ENCODE data around the gene RIMOC1. TPM values are rescaled to one million over a fixed set of nuclear protein-coding genes. Genes with fewer than 3 reads are reported as not detected.

RIMOC1 gene
- total and polyA plus RNA-seq, 10 of the 15 experiments (the other 5 are each of a cell fraction or from before 2014, with no cell fraction given) = 3.9 to 33.1 (median 16.0) TPM

GRCh38 chr5:41951224-41951623 lies 47.1 kb downstream of the RIMOC1 start:
- intact Hi-C loops (cut with micrococcal nuclease; ENCODE audit: unreplicated experiment) (no loop called here), in situ Hi-C loops (cut with MboI) (no loop called here)
- no peak overlapping the region for H2AFZ ChIP-seq (ENCODE audit: control insufficient read depth, low read depth, low read length)
- H3K4me3 ChIP-seq = no peak overlapping the region
- no peaks in the 10 kb centered on the region for H3K27me3 ChIP-seq (replicated peaks in 1 of 2; ENCODE audit: control insufficient read depth in 2 of 2, insufficient read depth in 2 of 2, low read length in 1 of 2)
- no peak overlapping the region for H3K9ac ChIP-seq (ENCODE audit: control insufficient read depth, insufficient read depth, low read length)
- RAD21 ChIA-PET (ENCODE audit: unreplicated experiment) = no interaction called here
- ATAC-seq (no peak), DNase-seq (ENCODE audit: low read depth, low spot score) (no peak), FAIRE-seq (no peak)
- TF ChIP-seq POLR2A (IDR thresholded peaks at IDR 0.05; ENCODE audit: low read depth, low read length) = no peak
- WGBS (ENCODE audit: insufficient coverage, insufficient replicate concordance, low lambda C conversion rate, missing lambda C conversion rate) = 61% methylated on average over 3 of the region's 3 CpGs
- H4K20me1 ChIP-seq (ENCODE audit: control insufficient read depth, insufficient read depth) = no peaks in the 10 kb centered on the region
- POLR2A ChIA-PET = no interaction called here
- H3K36me3 ChIP-seq (ENCODE audit: control insufficient read depth in 2 of 2, insufficient read depth in 2 of 2, low read length in 1 of 2) = no peaks in the 10 kb centered on the region
- CTCF ChIA-PET = no interaction called here
- no TSS peak for BruUV-seq (replicated peaks)
- SMC1A ChIA-PET (ENCODE audit: uncharacterized antibody, unreplicated experiment) = no interaction called here
- H3K4me2 ChIP-seq (ENCODE audit: control insufficient read depth, insufficient read depth) = no peak overlapping the region
- no peaks in the 10 kb centered on the region for H3K4me1 ChIP-seq (ENCODE audit: control insufficient read depth, insufficient read depth, low read length)
- H3K79me2 ChIP-seq (ENCODE audit: control insufficient read depth, insufficient read depth, low read length) = no peaks in the 10 kb centered on the region
- no peaks in the 10 kb centered on the region for H3K9me3 ChIP-seq (replicated peaks; ENCODE audit: control insufficient read depth, insufficient read depth, low read length)
- no peak overlapping the region for H3K27ac ChIP-seq (ENCODE audit: control insufficient read depth, insufficient read depth)

Other genes with a start within 250 kb of the RIMOC1 start
- 50.0 and 63.2 TPM in 2 replicates for gene OXCT1, start 33.9 kb upstream of the RIMOC1 start, total RNA-seq (2014; rRNA removed)
- gene OXCT1, start 33.9 kb upstream of the RIMOC1 start, total RNA-seq (2014; rRNA removed; fragmentation: Illumina TruSeq; extraction: Trizol) = 94.7 and 95.8 TPM in 2 replicates
- gene OXCT1, start 33.9 kb upstream of the RIMOC1 start, total RNA-seq (2021) = 68.4 and 71.1 TPM in 2 replicates
- 62.9 and 91.8 TPM in 2 replicates for gene OXCT1, start 33.9 kb upstream of the RIMOC1 start, polyA plus RNA-seq (2011; rRNA removed)
- gene OXCT1, start 33.9 kb upstream of the RIMOC1 start, polyA plus RNA-seq (2014; fragmentation: Illumina TruSeq; extraction: Trizol) = 101 and 129 TPM in 2 replicates
- 10 to 100 TPM; 46.9 to 61.3 TPM for gene OXCT1, start 33.9 kb upstream of the RIMOC1 start, polyA plus RNA-seq (2014; fragmentation: Nextera tagmentation; extraction: Ambion mirVana)
- gene OXCT1, start 33.9 kb upstream of the RIMOC1 start, polyA plus RNA-seq (2014; rRNA removed) = 61.5 and 72.5 TPM in 2 replicates
- gene OXCT1, start 33.9 kb upstream of the RIMOC1 start, polyA plus RNA-seq (2016; fragmentation: Nextera tagmentation; extraction: Ambion mirVana) = 100 to 1,000 TPM in 1 of 2 experiments, 10 to 100 TPM in 1; 96.1 to 103 TPM
- 19.3 and 28.9 TPM in 2 replicates for gene FBXO4, start 20.9 kb downstream of the RIMOC1 start, total RNA-seq (2014; rRNA removed)
- 21.7 and 22.1 TPM in 2 replicates for gene FBXO4, start 20.9 kb downstream of the RIMOC1 start, total RNA-seq (2014; rRNA removed; fragmentation: Illumina TruSeq; extraction: Trizol)
- 14.8 and 16.5 TPM in 2 replicates for gene FBXO4, start 20.9 kb downstream of the RIMOC1 start, total RNA-seq (2021)
- 30.5 and 43.5 TPM in 2 replicates for gene FBXO4, start 20.9 kb downstream of the RIMOC1 start, polyA plus RNA-seq (2011; rRNA removed)
- gene FBXO4, start 20.9 kb downstream of the RIMOC1 start, polyA plus RNA-seq (2014; fragmentation: Illumina TruSeq; extraction: Trizol) = 21.7 and 33.8 TPM in 2 replicates
- 10 to 100 TPM in 1 of 2 experiments, 1 to 10 TPM in 1; 7.2 to 13.8 TPM for gene FBXO4, start 20.9 kb downstream of the RIMOC1 start, polyA plus RNA-seq (2014; fragmentation: Nextera tagmentation; extraction: Ambion mirVana)
- gene FBXO4, start 20.9 kb downstream of the RIMOC1 start, polyA plus RNA-seq (2014; rRNA removed) = 14.8 and 19.4 TPM in 2 replicates
- 10 to 100 TPM; 19.9 to 24.3 TPM for gene FBXO4, start 20.9 kb downstream of the RIMOC1 start, polyA plus RNA-seq (2016; fragmentation: Nextera tagmentation; extraction: Ambion mirVana)